ENCODE measurements around the gene PCSK7.
"Not testable (repeated sequence)": the region's sequence is repeated elsewhere in the genome, so short reads cannot be mapped to it uniquely, and the experiment has no call there.

The PCSK7 gene

GRCh38 chr11:117217141-117218084, 14.5 kb downstream of the PCSK7 start:
- DNase-seq (ENCODE audit: low spot score) = no peak

GRCh38 chr11:117214404-117215110, 17.3 kb downstream of the PCSK7 start:
- DNase-seq (ENCODE audit: low spot score) = no peak

- no peak for DNase-seq (ENCODE audit: low spot score)
These were observed 19.0 kb downstream of the PCSK7 start for GRCh38 chr11:117212697-117213355.

- DNase-seq (ENCODE audit: low spot score) = no peak
These were observed 21.3 kb downstream of the PCSK7 start for GRCh38 chr11:117210620-117211019.

- DNase-seq (ENCODE audit: low spot score) = not testable (repeated sequence)
These were observed 22.3 kb downstream of the PCSK7 start for GRCh38 chr11:117209351-117210125.

GRCh38 chr11:117208710-117209109, 23.2 kb downstream of the PCSK7 start:
- not testable (repeated sequence) for DNase-seq (ENCODE audit: low spot score)

GRCh38 chr11:117207481-117207880, 24.4 kb downstream of the PCSK7 start:
- not testable (repeated sequence) for DNase-seq (ENCODE audit: low spot score)

GRCh38 chr11:117206859-117207258, 25.0 kb downstream of the PCSK7 start:
- DNase-seq (ENCODE audit: low spot score) = not testable (repeated sequence)

GRCh38 chr11:117206111-117206510, 25.8 kb downstream of the PCSK7 start:
- not testable (repeated sequence) for DNase-seq (ENCODE audit: low spot score)

- no peak for DNase-seq (ENCODE audit: low spot score)
These were observed 26.6 kb downstream of the PCSK7 start for GRCh38 chr11:117205211-117205818.

GRCh38 chr11:117204283-117205080, 27.4 kb downstream of the PCSK7 start:
- DNase-seq (ENCODE audit: low spot score) = no peak

- no peak for DNase-seq (ENCODE audit: low spot score)
These were observed 28.8 kb downstream of the PCSK7 start for GRCh38 chr11:117203069-117203407.

- no peak for DNase-seq (ENCODE audit: low spot score)
These were observed 29.3 kb downstream of the PCSK7 start for GRCh38 chr11:117202386-117203068.

- no peak for DNase-seq (ENCODE audit: low spot score)
These were observed 30.1 kb downstream of the PCSK7 start for GRCh38 chr11:117201658-117202305.

GRCh38 chr11:117200813-117201657, 30.8 kb downstream of the PCSK7 start:
- DNase-seq (ENCODE audit: low spot score) = no peak

- DNase-seq (ENCODE audit: low spot score) = no peak
These were observed 31.7 kb downstream of the PCSK7 start for GRCh38 chr11:117199916-117200812.
